ENCODE measurements around the gene MEAK7.

The MEAK7 gene

GRCh38 chr16:84511831-84512230 is 7.4 kb upstream of the MEAK7 start:
- no peak for DNase-seq (ENCODE audit: low read depth)

- peak; percentile 71 for DNase-seq (ENCODE audit: low read depth)
Measured at GRCh38 chr16:84511180-84511800, 6.8 kb upstream of the MEAK7 start.

DNA sequence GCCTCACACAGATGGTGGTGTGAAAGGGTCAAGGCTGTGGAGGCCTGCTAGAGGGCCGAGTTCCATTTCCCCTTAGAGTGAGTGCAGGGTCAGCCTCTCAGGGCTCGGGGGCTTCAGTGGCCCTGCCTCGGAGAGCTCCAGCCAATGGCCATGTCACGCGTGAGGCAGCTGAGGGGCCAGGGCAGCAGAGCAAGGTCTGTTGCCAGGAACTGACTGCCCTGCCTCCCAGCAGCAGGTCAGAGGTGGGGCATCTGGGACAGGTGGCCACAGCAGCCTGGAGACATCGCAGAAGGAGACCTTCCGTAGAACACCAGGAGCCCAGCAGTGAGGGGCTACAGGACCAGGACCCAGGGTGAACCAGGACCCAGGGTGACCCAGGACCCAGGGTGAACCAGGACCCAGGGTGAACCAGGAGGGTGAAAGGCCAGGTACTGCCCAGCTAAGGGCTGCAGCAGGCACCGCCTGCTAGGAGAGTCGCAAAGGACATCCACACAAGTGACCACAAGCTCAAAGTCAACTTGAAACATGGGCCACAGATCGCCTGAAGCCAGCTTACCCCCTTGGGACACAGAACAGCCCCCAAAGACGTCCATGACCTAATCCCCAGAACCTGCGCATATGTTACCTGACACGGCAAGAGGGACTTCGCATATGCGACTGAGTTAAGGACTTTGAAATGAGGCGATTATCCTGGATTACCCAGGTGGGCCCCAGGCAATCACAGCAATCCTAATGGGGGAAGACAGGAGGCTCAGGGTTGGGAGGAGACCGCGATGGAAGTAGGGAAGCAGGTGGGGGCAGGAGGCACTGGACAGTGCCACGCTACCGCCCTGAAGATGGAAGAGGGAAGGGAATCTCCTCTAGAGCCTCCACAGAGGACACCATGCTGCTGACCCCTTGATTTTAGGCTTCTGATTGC is 4.8 kb upstream of the MEAK7 start:
- no peak for DNase-seq (ENCODE audit: low read depth)

DNA sequence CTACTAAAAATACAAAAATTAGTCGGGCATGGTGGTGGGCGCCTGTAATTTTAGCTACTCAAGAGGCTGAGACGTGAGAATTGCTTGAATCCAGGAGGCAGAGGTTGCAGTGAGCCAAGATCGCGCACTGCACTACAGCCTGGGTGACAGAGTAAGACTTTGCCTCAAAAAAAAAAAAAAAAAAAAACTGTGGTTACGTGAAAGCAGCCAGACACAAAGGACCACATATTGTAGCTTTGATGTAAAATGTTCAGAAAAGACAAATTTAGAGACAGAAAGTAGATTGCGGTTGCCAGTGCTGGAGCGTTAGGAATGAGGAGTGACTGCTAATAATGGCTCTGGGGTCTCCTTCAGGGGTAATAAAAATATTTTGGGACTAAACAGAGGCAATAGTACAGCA is 4.0 kb upstream of the MEAK7 start:
- no peak for DNase-seq (ENCODE audit: low read depth)

DNA sequence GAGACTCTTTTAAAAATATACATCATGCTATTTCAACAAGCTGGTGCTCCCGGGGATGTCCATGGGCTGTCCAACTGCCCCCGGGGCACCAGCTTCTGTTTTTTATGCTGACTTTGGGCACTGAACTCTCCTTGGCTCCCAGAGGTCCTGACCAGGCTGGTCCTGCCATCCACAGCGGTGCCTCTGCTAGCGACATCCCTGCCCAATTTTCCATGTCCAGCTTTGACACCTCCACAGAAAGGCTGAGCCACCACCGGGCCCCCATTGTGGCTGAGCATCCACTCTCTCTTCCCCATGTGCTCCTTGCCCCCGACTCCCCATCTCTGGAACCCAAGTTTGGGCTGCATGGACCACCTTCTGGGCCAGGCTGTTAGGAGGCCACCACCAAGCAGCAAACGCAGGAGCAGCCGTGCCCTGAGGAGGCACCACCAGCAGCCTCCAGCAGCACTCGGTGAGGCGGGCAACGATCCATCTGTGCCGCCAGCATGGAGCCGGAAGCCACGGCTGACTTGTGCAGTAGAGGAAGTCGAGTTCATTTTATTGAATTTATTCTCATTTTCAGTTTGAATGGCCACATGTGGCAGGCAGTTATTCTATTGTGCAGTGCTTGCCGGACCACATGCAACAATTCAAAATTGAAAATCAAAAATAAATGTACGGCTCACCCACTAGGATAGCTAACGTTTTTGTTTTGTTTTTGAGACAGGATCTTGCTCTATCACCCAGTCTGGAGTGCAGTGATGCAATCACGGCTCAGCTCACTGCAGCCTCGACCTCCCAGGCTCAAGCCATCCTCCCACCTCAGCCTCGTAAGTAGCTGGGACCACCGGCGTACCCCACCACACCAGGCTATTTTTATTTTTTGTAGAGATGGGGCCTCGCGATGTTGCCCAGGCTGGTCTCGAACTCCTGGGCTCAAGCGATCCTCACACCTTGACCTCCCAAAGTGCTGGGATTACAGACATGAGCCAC is 2.8 kb upstream of the MEAK7 start:
- DNase-seq (ENCODE audit: low read depth), result no peak

DNA sequence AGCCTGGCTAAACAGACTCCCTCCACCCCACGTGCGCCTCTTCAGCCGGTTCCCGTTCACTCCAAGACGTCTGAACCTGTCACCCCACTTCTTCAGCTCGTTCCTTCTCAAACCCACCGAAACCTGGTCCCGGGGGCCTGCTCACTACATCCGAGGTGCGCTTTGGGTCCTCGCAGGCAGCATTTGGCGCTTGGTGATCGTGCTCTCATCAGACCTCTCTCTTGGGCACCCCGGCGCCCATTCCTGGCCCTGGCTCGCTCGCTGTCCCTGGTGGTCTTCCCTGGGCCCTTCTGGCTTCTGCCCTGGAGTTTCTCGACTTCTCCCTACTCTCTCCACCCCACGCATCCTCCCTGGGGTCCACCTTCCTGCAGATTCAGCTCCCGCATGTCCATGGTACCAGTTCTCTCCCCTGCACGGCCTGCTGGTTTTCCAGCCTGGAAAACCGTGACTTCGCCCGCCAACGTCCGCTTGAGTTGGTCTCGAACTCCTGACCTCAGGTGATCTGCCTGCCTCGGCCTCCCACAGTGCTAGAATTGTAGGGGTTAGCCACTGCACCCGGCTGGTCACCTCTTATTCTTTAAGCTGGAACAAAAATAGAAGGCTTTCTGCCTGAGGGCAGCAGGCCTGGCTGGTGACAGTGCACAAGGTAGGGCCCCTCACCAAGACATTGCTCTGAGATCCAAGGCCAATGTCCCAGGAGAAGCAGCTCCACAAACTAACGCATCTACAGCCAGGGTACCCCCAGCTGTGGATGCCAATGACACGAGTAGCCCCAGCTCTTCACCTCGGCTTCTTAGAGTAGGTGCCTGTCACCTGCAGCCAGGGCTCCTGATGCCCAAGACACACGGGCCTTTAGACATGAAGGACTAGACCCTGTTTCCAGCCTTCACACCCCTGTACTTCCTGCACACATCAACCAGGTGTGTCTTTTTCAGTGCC is 1.1 kb upstream of the MEAK7 start:
- DNase-seq (ENCODE audit: low read depth), result no peak

GRCh38 chr16:84503751-84504395 is 586 bp downstream of the MEAK7 start:
- no peak for DNase-seq (ENCODE audit: low read depth)

- DNase-seq (ENCODE audit: low read depth), result no peak
Measured at GRCh38 chr16:84502581-84502980, 1.9 kb downstream of the MEAK7 start.

DNA sequence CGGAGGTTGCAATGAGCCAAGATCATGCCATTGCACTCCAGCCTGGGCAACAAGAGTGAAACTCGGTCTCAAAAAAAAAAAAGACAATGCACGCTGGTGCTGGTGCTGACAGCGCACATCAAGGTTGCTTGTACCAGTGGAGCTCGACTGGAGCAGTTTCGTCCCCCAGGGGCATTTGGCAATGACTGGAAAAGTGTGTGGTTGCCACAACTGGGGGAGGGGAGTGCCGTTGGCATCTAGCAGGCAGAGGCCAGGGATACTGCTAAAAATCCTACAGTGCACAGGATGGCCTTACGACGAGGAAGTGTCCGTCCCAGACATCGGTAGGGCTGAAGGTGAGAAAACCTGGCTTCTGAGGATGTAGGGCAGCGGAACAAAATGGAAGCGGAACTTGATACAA is 2.4 kb downstream of the MEAK7 start:
- DNase-seq (ENCODE audit: low read depth), result no peak

- DNase-seq (ENCODE audit: low read depth), result no peak
Measured at GRCh38 chr16:84501077-84501735, 3.3 kb downstream of the MEAK7 start.

GRCh38 chr16:84500531-84500930 is 3.9 kb downstream of the MEAK7 start:
- DNase-seq (ENCODE audit: low read depth), result no peak

DNA sequence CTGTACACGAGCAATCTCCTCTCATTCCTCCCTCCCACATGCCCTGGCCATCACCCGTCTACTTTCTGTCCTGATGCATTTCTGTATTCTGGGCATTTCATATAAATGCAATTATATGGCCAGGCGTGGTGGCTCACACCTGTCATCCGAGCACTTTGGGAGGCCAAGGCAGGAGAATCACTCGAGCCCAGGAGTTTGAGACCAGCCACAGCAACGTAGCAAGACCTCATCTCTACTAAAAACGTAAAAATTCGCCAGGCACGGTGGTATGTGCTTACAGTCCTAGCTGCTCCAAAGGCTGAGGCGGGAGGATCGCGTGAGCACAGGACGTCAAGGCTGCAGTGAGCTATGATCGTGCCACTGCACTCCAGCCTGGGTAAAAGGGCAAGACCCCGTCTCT is 4.8 kb downstream of the MEAK7 start:
- no peak for DNase-seq (ENCODE audit: low read depth)

DNA sequence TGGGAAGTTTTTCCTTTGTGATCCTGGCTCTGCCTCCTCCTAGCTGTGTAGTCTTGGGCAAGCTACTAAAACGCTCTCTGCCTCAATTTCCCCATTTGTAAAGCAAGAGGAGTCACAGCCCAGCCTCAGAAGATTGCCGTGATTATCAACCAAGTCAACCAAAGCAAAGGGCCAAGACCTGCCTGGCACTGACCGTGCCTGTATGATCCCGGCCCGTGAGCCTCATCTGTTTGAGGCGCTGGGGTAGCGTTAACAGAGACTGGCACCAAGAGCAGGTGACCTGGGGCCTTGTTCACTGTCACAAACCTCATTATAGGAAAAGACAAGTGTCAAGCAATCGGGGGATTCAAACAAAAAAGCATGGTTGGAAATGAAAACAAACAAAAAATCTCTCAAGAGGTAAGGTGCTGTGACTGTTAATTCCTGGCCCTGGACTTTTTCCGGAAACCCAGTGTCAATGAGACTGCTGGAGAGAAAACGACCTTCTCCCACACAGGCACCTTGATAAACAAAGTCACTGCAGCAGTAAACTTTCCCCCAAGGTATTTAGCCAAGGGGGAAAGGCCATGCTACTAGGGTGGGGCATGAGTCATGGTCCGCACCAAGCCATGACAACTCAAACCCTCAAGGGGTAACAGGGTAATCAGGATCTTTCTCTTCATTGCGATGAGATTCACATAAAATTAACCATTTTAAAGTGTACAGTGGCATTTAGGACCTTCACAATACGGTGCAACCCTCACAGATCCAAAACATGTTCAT is 5.4 kb downstream of the MEAK7 start:
- no peak for DNase-seq (ENCODE audit: low read depth)

- DNase-seq (ENCODE audit: low read depth), result no peak
Measured at GRCh38 chr16:84498223-84498610, 6.2 kb downstream of the MEAK7 start.

- no peak for DNase-seq (ENCODE audit: low read depth)
Measured at GRCh38 chr16:84497418-84498222, 6.8 kb downstream of the MEAK7 start.

DNA sequence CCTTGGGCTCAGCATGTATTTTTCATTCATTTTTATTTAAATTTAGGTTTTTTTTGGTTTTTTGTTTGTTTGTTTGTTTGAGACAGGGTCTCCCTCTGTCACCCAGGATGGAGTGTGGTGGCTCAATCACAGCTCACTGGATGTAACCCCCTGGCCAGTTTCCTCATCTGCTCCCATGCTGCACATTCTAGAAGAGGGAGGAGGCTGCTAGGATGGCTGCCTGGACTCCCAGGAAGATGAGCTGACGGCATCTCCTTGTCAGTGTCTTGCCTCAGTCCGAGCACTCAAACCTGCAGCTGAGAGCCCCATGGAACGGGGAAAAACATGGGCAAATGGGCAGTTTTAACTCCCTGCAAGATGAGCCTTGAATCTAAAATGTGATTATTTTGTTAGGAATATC is 7.5 kb downstream of the MEAK7 start:
- DNase-seq (ENCODE audit: low read depth), result no peak

GRCh38 chr16:84495506-84495905 is 9.0 kb downstream of the MEAK7 start:
- no peak for DNase-seq (ENCODE audit: low read depth)

- DNase-seq (ENCODE audit: low read depth), result no peak
Measured at GRCh38 chr16:84489131-84489530, 15.3 kb downstream of the MEAK7 start.

- no peak for DNase-seq (ENCODE audit: low read depth)
Measured at GRCh38 chr16:84487358-84487757, 17.1 kb downstream of the MEAK7 start.
